HEK293 (cell line): Measurements from ENCODE around the gene GLYATL1B.

Experiments
- CTCF ChIP-seq: fragments of 450-650 bp; formaldehyde crosslinking; IDR thresholded peaks from 2 replicates; pipeline ENCODE4 v1.5.1; 2016; ENCODE audit warnings: missing biosample characterization, missing genetic modification characterization
- SETDB1 ChIP-seq: IDR thresholded peaks from one replicate; pipeline ENCODE4 v1.6.1; 2017; ENCODE audit warnings: mild to moderate bottlenecking, low read length, moderate library complexity, mixed read lengths; ENCODE audit not compliant: insufficient read length
- SP3 ChIP-seq: fragments of 450-650 bp; formaldehyde crosslinking; IDR thresholded peaks from 2 replicates; pipeline ENCODE4 v1.5.1; 2016; ENCODE audit warnings: missing biosample characterization, missing genetic modification characterization
- ZNF473 ChIP-seq: fragments of 450-650 bp; formaldehyde crosslinking; IDR thresholded peaks from 2 replicates; pipeline ENCODE4 v1.5.1; 2017; ENCODE audit warnings: missing biosample characterization, missing genetic modification characterization
- ZNF747 ChIP-seq: fragments of 450-650 bp; formaldehyde crosslinking; IDR thresholded peaks from 2 replicates; pipeline ENCODE4 v1.5.1; 2016; ENCODE audit warnings: missing biosample characterization, missing genetic modification characterization

- TF ChIP-seq ZNF747 (tag by site-specific recombination) (no peak), CTCF (tag by site-specific recombination) (no peak), SP3 (tag by site-specific recombination) (no peak), ZNF473 (tag by site-specific recombination) (no peak), SETDB1 (no peak)
Observed at GRCh38 chr11:59079086-59079485, 7.0 kb upstream of the GLYATL1B start.
